HEK293 (cell line): ENCODE measurements around the gene TAF10.

Source experiments
- CTCF ChIA-PET: fragments of 350-600 bp; formaldehyde crosslinking; extraction: SDS; loops from one replicate; lab custom pipeline; 2021; ENCODE audit warnings: antibody characterized with exemption; lab: Yijun Ruan, JAX
- POLR2A ChIA-PET: fragments of 300-600 bp; formaldehyde crosslinking; extraction: SDS; loops from one replicate; lab custom pipeline; 2020; ENCODE audit warnings: antibody characterized with exemption, inconsistent platforms; lab: Yijun Ruan, JAX
- H3K27ac ChIP-seq: fragments of 200-500 bp; sonication (Bioruptor generic); 2 replicates; pipeline ENCODE4 v1.5.1; 2014; ENCODE audit warnings: low read depth, low read length, control low read depth, inconsistent platforms; ENCODE audit errors: extremely low read depth
- H3K36me3 ChIP-seq, 2 experiments: fragments of 200-500 bp in 1 of 2; sonication (Bioruptor generic) in 1 of 2; 1 replicate in 1 of 2; 2 replicates in 1 of 2; pipeline ENCODE4 v1.5.1; 2014 to 2017; ENCODE audit warnings: inconsistent platforms in 2 of 2, low read length in 2 of 2; ENCODE audit not compliant: control insufficient read depth in 2 of 2, insufficient read depth in 1 of 2
- H3K4me1 ChIP-seq: fragments of 200-500 bp; sonication (Bioruptor generic); 2 replicates; pipeline ENCODE4 v1.5.1; 2014; ENCODE audit warnings: mild to moderate bottlenecking, low read length, inconsistent platforms; ENCODE audit not compliant: control insufficient read depth, insufficient read depth
- H3K4me3 ChIP-seq: 2 replicates; pipeline ENCODE4 v1.5.1; 2011; ENCODE audit warnings: low read depth, mild to moderate bottlenecking, control low read depth, low read length, moderate library complexity
- H3K9me3 ChIP-seq: fragments of 200-500 bp; sonication (Bioruptor generic); 2 replicates; pipeline ENCODE4 v1.5.1; 2014; ENCODE audit warnings: low read depth, low read length, inconsistent platforms; ENCODE audit not compliant: control insufficient read depth, insufficient read depth
- ATF2 ChIP-seq: fragments of 450-650 bp; formaldehyde crosslinking; IDR thresholded peaks from 2 replicates; pipeline ENCODE4 v1.5.1; 2016; ENCODE audit warnings: missing biosample characterization, missing genetic modification characterization, low read depth
- EGR2 ChIP-seq: fragments of 450-650 bp; formaldehyde crosslinking; IDR thresholded peaks from 2 replicates; pipeline ENCODE4 v1.5.1; 2016; ENCODE audit warnings: low read depth, missing biosample characterization, missing genetic modification characterization
- FEZF1 ChIP-seq: fragments of 450-650 bp; formaldehyde crosslinking; IDR thresholded peaks from 2 replicates; pipeline ENCODE4 v1.5.1; 2016; ENCODE audit warnings: missing biosample characterization, missing genetic modification characterization
- HOXD13 ChIP-seq: sonication (generic); formaldehyde crosslinking; IDR thresholded peaks from 2 replicates; pipeline ENCODE4 v1.8.0; 2022; ENCODE audit warnings: missing genetic modification reagents, borderline replicate concordance
- INSM2 ChIP-seq: fragments of 450-650 bp; formaldehyde crosslinking; IDR thresholded peaks from 2 replicates; pipeline ENCODE4 v1.5.1; 2016; ENCODE audit warnings: missing biosample characterization, missing genetic modification characterization
- KLF1 ChIP-seq: fragments of 450-650 bp; formaldehyde crosslinking; IDR thresholded peaks from 2 replicates; pipeline ENCODE4 v1.5.1; 2016; ENCODE audit warnings: missing biosample characterization, missing genetic modification characterization
- PATZ1 ChIP-seq: fragments of 450-650 bp; formaldehyde crosslinking; IDR thresholded peaks from 2 replicates; pipeline ENCODE4 v1.5.1; 2016; ENCODE audit warnings: missing biosample characterization, missing genetic modification characterization
- RBAK ChIP-seq: fragments of 450-650 bp; formaldehyde crosslinking; IDR thresholded peaks from 2 replicates; pipeline ENCODE4 v1.5.1; 2016; ENCODE audit warnings: missing biosample characterization, missing genetic modification characterization
- ZBTB44 ChIP-seq: fragments of 450-650 bp; IDR thresholded peaks from 2 replicates; pipeline ENCODE4 v1.5.1; 2018; ENCODE audit warnings: missing biosample characterization, mild to moderate bottlenecking, missing genetic modification characterization
- ZNF155 ChIP-seq: fragments of 450-650 bp; formaldehyde crosslinking; IDR thresholded peaks from 2 replicates; pipeline ENCODE4 v1.5.1; 2016; ENCODE audit warnings: missing biosample characterization, missing genetic modification characterization
- ZNF2 ChIP-seq: fragments of 450-650 bp; formaldehyde crosslinking; IDR thresholded peaks from 2 replicates; pipeline ENCODE4 v1.5.1; 2016; ENCODE audit warnings: missing biosample characterization, missing genetic modification characterization
- ZNF280D ChIP-seq: fragments of 450-650 bp; formaldehyde crosslinking; IDR thresholded peaks from 2 replicates; pipeline ENCODE4 v1.5.1; 2016; ENCODE audit warnings: missing biosample characterization, missing genetic modification characterization
- ZNF335 ChIP-seq: fragments of 450-650 bp; formaldehyde crosslinking; conservative IDR thresholded peaks from 2 replicates; pipeline ENCODE4 v1.5.1; 2016; ENCODE audit warnings: missing biosample characterization, missing genetic modification characterization
- ZNF341 ChIP-seq: fragments of 450-650 bp; formaldehyde crosslinking; IDR thresholded peaks from 2 replicates; pipeline ENCODE4; 2016; ENCODE audit warnings: low read depth, missing biosample characterization, missing genetic modification characterization
- ZNF548 ChIP-seq: fragments of 450-650 bp; formaldehyde crosslinking; IDR thresholded peaks from 2 replicates; pipeline ENCODE4 v1.5.1; 2016; ENCODE audit warnings: missing biosample characterization, missing genetic modification characterization
- ZNF558 ChIP-seq: fragments of 450-650 bp; formaldehyde crosslinking; IDR thresholded peaks from 2 replicates; pipeline ENCODE4 v1.5.1; 2016; ENCODE audit warnings: missing biosample characterization, missing genetic modification characterization
- ZNF621 ChIP-seq: fragments of 450-650 bp; formaldehyde crosslinking; IDR thresholded peaks from 2 replicates; pipeline ENCODE4 v1.5.1; 2017; ENCODE audit warnings: missing biosample characterization, missing genetic modification characterization
- ZNF626 ChIP-seq: fragments of 450-650 bp; sonication (Bioruptor Pico); formaldehyde crosslinking; IDR thresholded peaks from 2 replicates; pipeline ENCODE4 v1.5.1; 2018; ENCODE audit warnings: missing biosample characterization, missing genetic modification characterization, inconsistent platforms

The TAF10 gene

GRCh38 chr11:6576471-6577373, 35.3 kb downstream of the TAF10 start (continued):
- no peak for TF ChIP-seq ZNF558 (tag by site-specific recombination)
- peak; percentile 81 for TF ChIP-seq PATZ1 (tag by site-specific recombination)
- TF ChIP-seq, all 188 proteins: peak for 6

- POLR2A ChIA-PET = no interaction called here
- no peak overlapping the region for H3K27ac ChIP-seq
- TF ChIP-seq RBAK (tag by site-specific recombination) (no peak), EGR2 (no peak), ZBTB44 (tag by site-specific recombination) (no peak), INSM2 (no peak), ZNF626 (no peak), HOXD13 (no peak), ATF2 (tag by site-specific recombination) (no peak), ZNF2 (tag by site-specific recombination) (no peak)
- CTCF ChIA-PET = interaction anchor here (0.6 to 0.7 kb wide), 3 partner anchors 73 to 324 kb away, joined by 3 read pairs; no protein-coding TSS in a partner anchor
- H3K36me3 ChIP-seq = peaks cover 0 to 3% of the 10 kb centered on the region in 2 experiments; a peak in 1 of 3 replicates
- H3K4me3 ChIP-seq = no peak overlapping the region
- H3K4me1 ChIP-seq = no peaks in the 10 kb centered on the region
- no peaks in the 10 kb centered on the region for H3K9me3 ChIP-seq
Measured at GRCh38 chr11:6574816-6575715, 37.0 kb downstream of the TAF10 start.

- POLR2A ChIA-PET = no interaction called here
- TF ChIP-seq ZNF341 = no peak
- TF ChIP-seq ZNF335 (tag by site-specific recombination) = no peak
- no peak for TF ChIP-seq KLF1 (tag by site-specific recombination)
- no peak for TF ChIP-seq ZNF621 (tag by site-specific recombination)
- TF ChIP-seq ZNF155 (tag by site-specific recombination) = no peak
- TF ChIP-seq ZNF548 (tag by site-specific recombination) = no peak
- no peak for TF ChIP-seq ZNF280D (tag by site-specific recombination)
- no peak for TF ChIP-seq FEZF1 (tag by site-specific recombination)
- no peaks in the 10 kb centered on the region for H3K9me3 ChIP-seq
- CTCF ChIA-PET = no interaction called here
- H3K36me3 ChIP-seq = peaks cover 0 to 3% of the 10 kb centered on the region in 2 experiments; a peak in 1 of 3 replicates
- no peak overlapping the region for H3K27ac ChIP-seq
- H3K4me3 ChIP-seq = no peak overlapping the region
- H3K4me1 ChIP-seq = no peaks in the 10 kb centered on the region
Measured at GRCh38 chr11:6572215-6572614, 39.8 kb downstream of the TAF10 start.
